T-helper 17 cell (primary cell): ENCODE results near the gene CACNG7. TPM values are rescaled to one million over a fixed set of nuclear protein-coding genes. Genes with fewer than 3 reads are reported as not detected.
"Not testable (repeated sequence)": the region's sequence is repeated elsewhere in the genome, so short reads cannot be mapped to it uniquely, and the experiment has no call there.

Experiments used
- ATAC-seq: fragments of 150-1000 bp; cut with Tn5 transposase; 2 replicates; pipeline ENCODE4 v1.10.0; 2021; ENCODE audit warnings: mild to moderate bottlenecking, moderate library complexity
- DNase-seq, 3 donors: peaks; one replicate each; pipeline versions ENCODE4 v3.0.0 to v3.0.0-alpha.2; 2020 to 2021
- H3K9me3 ChIP-seq: one replicate; pipeline ENCODE4 v1.7.0; 2013; ENCODE audit warnings: low read length, mild to moderate bottlenecking; ENCODE audit not compliant: control insufficient read depth, poor library complexity, severe bottlenecking
- H3K27ac Mint-ChIP-seq: one replicate; pipeline ENCODE4 v1.8.0; 2022; ENCODE audit warnings: mild to moderate bottlenecking, moderate library complexity, mixed read lengths
- H3K27me3 Mint-ChIP-seq: one replicate; pipeline ENCODE4 v1.8.0; 2022; ENCODE audit warnings: mixed read lengths
- H3K36me3 Mint-ChIP-seq: one replicate; pipeline ENCODE4 v1.8.0; 2022; ENCODE audit warnings: low read depth, mixed read lengths
- H3K4me1 Mint-ChIP-seq: one replicate; pipeline ENCODE4 v1.8.0; 2022; ENCODE audit warnings: mild to moderate bottlenecking, mixed read lengths
- H3K4me3 Mint-ChIP-seq: one replicate; pipeline ENCODE4 v1.8.0; 2022; ENCODE audit warnings: mild to moderate bottlenecking, moderate library complexity, mixed read lengths
- total RNA-seq, 4 donors: library from RNA in 2 of 4; stranded (reverse) in 2 of 4; gene quantifications; one replicate each; pipeline ENCODE4 v1.2.3 and lab custom pipeline; 2022 to 2026

Gene CACNG7
- total RNA-seq (not detected), total RNA-seq (lab: John Stamatoyannopoulos, UW) (0 to 0.23 reads per million in 2 donors)

- ATAC-seq (no peak), DNase-seq (no peak)
- Mint-ChIP-seq H3K4me1 (peaks cover 27% of the 10 kb centered on the region), H3K27ac (no peak within 1 kb of the TSS), H3K27me3 (peaks cover 71% of the 10 kb centered on the region), H3K4me3 (peak within 1 kb of the TSS; percentile 47), H3K36me3 (peaks cover 22% of the 10 kb centered on the region)
- no peaks in the 10 kb centered on the region for H3K9me3 ChIP-seq
These were observed at the start of gene CACNG7 for GRCh38 chr19:53908935-53909415. TSS of gene CACNG7 (plus strand) at chr19:53909278. CDS start at chr19:53912832, 3,554 bp downstream.

GRCh38 chr19:53864308-53864836 is 44.7 kb upstream of the CACNG7 start:
- H3K9me3 ChIP-seq: no peaks in the 10 kb centered on the region
- Mint-ChIP-seq H3K27ac (no peak overlapping the region), H3K27me3 (no peaks in the 10 kb centered on the region), H3K36me3 (peaks cover 4% of the 10 kb centered on the region), H3K4me1 (peaks cover 12% of the 10 kb centered on the region), H3K4me3 (no peak overlapping the region)
- DNase-seq: no peak
- no peak for ATAC-seq

- DNase-seq (no peak), ATAC-seq (no peak)
- H3K9me3 ChIP-seq: no peaks in the 10 kb centered on the region
- H3K4me3 Mint-ChIP-seq: peak overlapping the region; percentile 89
- peaks cover 17% of the 10 kb centered on the region for H3K4me1 Mint-ChIP-seq
- peak overlapping the region; percentile 100 for H3K27ac Mint-ChIP-seq
- H3K36me3 Mint-ChIP-seq: peaks cover 4% of the 10 kb centered on the region
- H3K27me3 Mint-ChIP-seq: no peaks in the 10 kb centered on the region
These were observed 43.6 kb upstream of the CACNG7 start for GRCh38 chr19:53865523-53865917.

- peak overlapping the region; percentile 89 for H3K4me3 Mint-ChIP-seq
- H3K9me3 ChIP-seq: no peaks in the 10 kb centered on the region
- ATAC-seq (peak; percentile 26), DNase-seq (peak; percentile 59 to 71 (median 65))
- H3K27ac Mint-ChIP-seq: peak overlapping the region; percentile 100
- H3K4me1 Mint-ChIP-seq: peaks cover 22% of the 10 kb centered on the region
- peaks cover 4% of the 10 kb centered on the region for H3K36me3 Mint-ChIP-seq
- H3K27me3 Mint-ChIP-seq: no peaks in the 10 kb centered on the region
These were observed 42.9 kb upstream of the CACNG7 start for GRCh38 chr19:53865918-53866864.

GRCh38 chr19:53866865-53867224 is 42.2 kb upstream of the CACNG7 start:
- Mint-ChIP-seq H3K4me1 (peaks cover 27% of the 10 kb centered on the region), H3K4me3 (peak overlapping the region; percentile 89), H3K27me3 (no peaks in the 10 kb centered on the region), H3K27ac (peak overlapping the region; percentile 100), H3K36me3 (peaks cover 6% of the 10 kb centered on the region)
- no peaks in the 10 kb centered on the region for H3K9me3 ChIP-seq
- no peak for DNase-seq
- no peak for ATAC-seq

- H3K4me3 Mint-ChIP-seq: peak within 1 kb of the TSS; percentile 89
- H3K36me3 Mint-ChIP-seq: peaks cover 6% of the 10 kb centered on the region
- peaks cover 27% of the 10 kb centered on the region for H3K4me1 Mint-ChIP-seq
- H3K9me3 ChIP-seq: no peaks in the 10 kb centered on the region
- ATAC-seq (peak; percentile 77), DNase-seq (peak; percentile 98 to 100 (median 100))
- H3K27ac Mint-ChIP-seq: peak within 1 kb of the TSS; percentile 100
- no peaks in the 10 kb centered on the region for H3K27me3 Mint-ChIP-seq
These were observed 41.6 kb upstream of the CACNG7 start, which contains the start of gene MYADM for GRCh38 chr19:53867225-53868090. TSS of gene MYADM (plus strand) at chr19:53867883. CDS start at chr19:53873530, 5,647 bp downstream.

- Mint-ChIP-seq H3K4me3 (peak overlapping the region; percentile 89), H3K4me1 (peaks cover 31% of the 10 kb centered on the region), H3K27ac (peak overlapping the region; percentile 100), H3K36me3 (peaks cover 9% of the 10 kb centered on the region), H3K27me3 (no peaks in the 10 kb centered on the region)
- no peaks in the 10 kb centered on the region for H3K9me3 ChIP-seq
- ATAC-seq: no peak
- peak in 2 of 3 donors; percentile 38 to 46 for DNase-seq
These were observed 40.8 kb upstream of the CACNG7 start for GRCh38 chr19:53868091-53868891.

- H3K9me3 ChIP-seq: no peaks in the 10 kb centered on the region
- peak; percentile 52 for ATAC-seq
- peak; percentile 83 to 89 (median 86) for DNase-seq
- peak overlapping the region; percentile 100 for H3K27ac Mint-ChIP-seq
- peak overlapping the region; percentile 89 for H3K4me3 Mint-ChIP-seq
- H3K36me3 Mint-ChIP-seq: peaks cover 16% of the 10 kb centered on the region
- H3K4me1 Mint-ChIP-seq: peaks cover 39% of the 10 kb centered on the region
- no peaks in the 10 kb centered on the region for H3K27me3 Mint-ChIP-seq
These were observed 39.9 kb upstream of the CACNG7 start for GRCh38 chr19:53868892-53869804.

GRCh38 chr19:53869805-53870484 is 39.1 kb upstream of the CACNG7 start:
- peaks cover 20% of the 10 kb centered on the region for H3K36me3 Mint-ChIP-seq
- H3K27ac Mint-ChIP-seq: peak overlapping the region; percentile 100
- not testable (repeated sequence) for H3K9me3 ChIP-seq, H3K27me3 Mint-ChIP-seq, DNase-seq, ATAC-seq
- H3K4me3 Mint-ChIP-seq: peak overlapping the region; percentile 89
- H3K4me1 Mint-ChIP-seq: peaks cover 47% of the 10 kb centered on the region

GRCh38 chr19:53870485-53870844 is 38.6 kb upstream of the CACNG7 start:
- no peaks in the 10 kb centered on the region for H3K9me3 ChIP-seq
- Mint-ChIP-seq H3K4me1 (peaks cover 47% of the 10 kb centered on the region), H3K27me3 (no peaks in the 10 kb centered on the region), H3K4me3 (peak overlapping the region; percentile 81), H3K36me3 (peaks cover 20% of the 10 kb centered on the region), H3K27ac (no peak overlapping the region)
- ATAC-seq (no peak), DNase-seq (no peak)

GRCh38 chr19:53871454-53871853 is 37.6 kb upstream of the CACNG7 start:
- no peak for DNase-seq
- Mint-ChIP-seq H3K27ac (no peak overlapping the region), H3K4me3 (peak overlapping the region; percentile 81), H3K27me3 (no peaks in the 10 kb centered on the region), H3K36me3 (peaks cover 20% of the 10 kb centered on the region), H3K4me1 (peaks cover 45% of the 10 kb centered on the region)
- ATAC-seq: no peak
- H3K9me3 ChIP-seq: no peaks in the 10 kb centered on the region
